HG03060 (cell line): Measurements from ENCODE around the gene CDC14A.
A peak's percentile ranks its signal among the peaks of the same experiment; 100 is the strongest.

ENCODE experiments used
- ATAC-seq: cut with Tn5 transposase; IDR thresholded peaks from one replicate; pipeline ENCODE4 v1.9.1; 2021; ENCODE audit warnings: low read depth, moderate number of reproducible peaks; ENCODE audit not compliant: unreplicated experiment

Gene CDC14A

GRCh38 chr1:100523038-100523652, 170.8 kb downstream of the CDC14A start:
- peak; percentile 82 for ATAC-seq

- ATAC-seq, result no peak
Observed at GRCh38 chr1:100524355-100524754, 172.0 kb downstream of the CDC14A start.

- ATAC-seq, result no peak
Observed at GRCh38 chr1:100526894-100527293, 174.6 kb downstream of the CDC14A start.

- no peak for ATAC-seq
Observed at GRCh38 chr1:100528871-100529270, 176.6 kb downstream of the CDC14A start.

GRCh38 chr1:100530141-100530540, 177.8 kb downstream of the CDC14A start:
- no peak for ATAC-seq

- ATAC-seq, result peak; percentile 86
Observed at GRCh38 chr1:100530880-100531487, 178.7 kb downstream of the CDC14A start.

- no peak for ATAC-seq
Observed at GRCh38 chr1:100532645-100533044, 180.3 kb downstream of the CDC14A start.

GRCh38 chr1:100535264-100535663, 183.0 kb downstream of the CDC14A start:
- no peak for ATAC-seq

- ATAC-seq, result peak; percentile 95
Observed at GRCh38 chr1:100536031-100536430, 183.7 kb downstream of the CDC14A start.

GRCh38 chr1:100538913-100539835, 186.9 kb downstream of the CDC14A start:
- no peak for ATAC-seq

GRCh38 chr1:100539836-100540536, 187.7 kb downstream of the CDC14A start:
- ATAC-seq, result no peak

- ATAC-seq, result no peak
Observed at GRCh38 chr1:100542285-100542684, 190.0 kb downstream of the CDC14A start.

- no peak for ATAC-seq
Observed at GRCh38 chr1:100543640-100544039, 191.3 kb downstream of the CDC14A start.

- no peak for ATAC-seq
Observed at GRCh38 chr1:100544791-100545190, 192.5 kb downstream of the CDC14A start.

GRCh38 chr1:100545855-100546254, 193.5 kb downstream of the CDC14A start:
- no peak for ATAC-seq

- no peak for ATAC-seq
Observed at GRCh38 chr1:100552031-100552430, 199.7 kb downstream of the CDC14A start.

- ATAC-seq, result no peak
Observed at GRCh38 chr1:100552922-100553321, 200.6 kb downstream of the CDC14A start.

GRCh38 chr1:100556181-100556580, 203.9 kb downstream of the CDC14A start:
- ATAC-seq, result no peak

- no peak for ATAC-seq
Observed at GRCh38 chr1:100556925-100557605, 204.8 kb downstream of the CDC14A start.

- no peak for ATAC-seq
Observed at GRCh38 chr1:100557606-100557953, 205.3 kb downstream of the CDC14A start.
